ENCODE results near the gene ACAP2.
"Not testable (repeated sequence)": the region's sequence is repeated elsewhere in the genome, so short reads cannot be mapped to it uniquely, and the experiment has no call there.

The ACAP2 gene

GRCh38 chr3:195442573-195443390 is at the start of gene ACAP2:
Gene ACAP2 (minus strand): TSS chr3:195443020. CDS start chr3:195442847, 173 bp downstream.
- TF ChIP-seq CTCF (conservative IDR thresholded peaks at IDR 0.05; ENCODE audit: low read depth, low read length): no peak
- peak within 1 kb of the TSS; percentile 89 for H3K4me3 ChIP-seq (ENCODE audit: low read depth, low read length)
- DNase-seq (ENCODE audit: low read depth): peak; percentile 100

GRCh38 chr3:195475614-195476013 is 32.8 kb upstream of the ACAP2 start:
- no peak for TF ChIP-seq CTCF (conservative IDR thresholded peaks at IDR 0.05; ENCODE audit: low read depth, low read length)
- H3K4me3 ChIP-seq (ENCODE audit: low read depth, low read length): no peak overlapping the region
- no peak for DNase-seq (ENCODE audit: low read depth)

GRCh38 chr3:195475116-195475515 is 32.3 kb upstream of the ACAP2 start:
- DNase-seq (ENCODE audit: low read depth): not testable (repeated sequence)

DNA sequence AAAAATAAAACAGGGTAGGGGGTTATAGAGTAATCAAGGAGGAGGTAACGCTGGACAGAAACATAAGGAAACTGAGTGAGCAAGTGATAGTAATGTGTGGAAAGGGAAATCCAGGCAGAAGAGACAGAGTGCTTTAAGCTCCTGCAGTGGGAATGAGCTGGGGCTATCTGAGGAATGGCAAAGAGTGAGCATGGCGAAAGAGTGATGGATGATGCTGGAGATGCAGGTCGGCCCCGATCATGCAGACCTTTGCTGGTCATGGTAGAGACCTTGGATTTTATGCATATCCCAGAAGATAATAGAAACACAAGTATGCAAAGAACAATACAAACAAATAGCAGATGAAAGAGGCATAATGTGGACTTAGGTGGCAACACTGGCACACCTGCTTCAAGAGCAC is 26.0 kb upstream of the ACAP2 start:
- TF ChIP-seq CTCF (conservative IDR thresholded peaks at IDR 0.05; ENCODE audit: low read depth, low read length): no peak
- H3K4me3 ChIP-seq (ENCODE audit: low read depth, low read length): no peak overlapping the region
- no peak for DNase-seq (ENCODE audit: low read depth)

More at GRCh38 chr3:195475116-195475515, 32.3 kb upstream of the ACAP2 start:
- not testable (repeated sequence) for H3K4me3 ChIP-seq (ENCODE audit: low read depth, low read length)

DNA sequence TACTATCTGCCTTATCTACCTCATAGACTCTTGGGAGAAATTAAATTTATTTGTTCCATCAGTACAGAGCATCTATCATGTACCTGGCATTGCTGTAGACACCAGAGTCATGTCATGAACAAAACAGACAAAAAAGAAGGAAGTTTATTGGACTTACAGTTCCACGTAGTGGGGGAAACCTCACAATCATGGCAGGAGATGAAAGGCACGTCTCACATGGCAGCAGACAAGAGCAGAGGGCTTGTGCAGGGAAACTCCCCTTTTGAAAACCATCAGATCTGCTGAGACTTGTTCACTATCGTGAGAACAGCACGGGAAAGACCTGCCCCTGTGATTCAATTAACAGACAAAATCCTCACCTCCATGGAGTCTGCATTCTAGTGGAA is 25.6 kb upstream of the ACAP2 start:
- no peak overlapping the region for H3K4me3 ChIP-seq (ENCODE audit: low read depth, low read length)
- TF ChIP-seq CTCF (conservative IDR thresholded peaks at IDR 0.05; ENCODE audit: low read depth, low read length): no peak
- no peak for DNase-seq (ENCODE audit: low read depth)

GRCh38 chr3:195467641-195468390 is 25.0 kb upstream of the ACAP2 start:
- H3K4me3 ChIP-seq (ENCODE audit: low read depth, low read length): no peak overlapping the region
- peak; percentile 88 for DNase-seq (ENCODE audit: low read depth)

More at GRCh38 chr3:195467641-195468390, 25.0 kb upstream of the ACAP2 start:
- no peak for TF ChIP-seq CTCF (conservative IDR thresholded peaks at IDR 0.05; ENCODE audit: low read depth, low read length)

All from choroid plexus epithelial cell (primary cell).